H9 (cell line): ENCODE measurements around the gene ZNF362. TPM values are rescaled to one million over a fixed set of nuclear protein-coding genes. Genes with fewer than 3 reads are reported as not detected.

Experiments used
- DNase-seq: peaks from one replicate; pipeline ENCODE4 v3.0.0-alpha.2; 2017
- H2AFZ ChIP-seq: one replicate; pipeline ENCODE4 v1.6.1; 2013; ENCODE audit warnings: mild to moderate bottlenecking, low read length, control low read depth, moderate library complexity
- H2AK5ac ChIP-seq: 2 replicates; pipeline ENCODE4 v1.6.1; 2013; ENCODE audit warnings: low read length, control low read depth, mixed read lengths; ENCODE audit not compliant: insufficient read length
- H2BK120ac ChIP-seq: one replicate; pipeline ENCODE4 v1.6.1; 2013; ENCODE audit warnings: low read depth, mild to moderate bottlenecking, low read length, control low read depth, inconsistent platforms; ENCODE audit not compliant: poor library complexity, severe bottlenecking
- H2BK12ac ChIP-seq: 2 replicates; pipeline ENCODE4 v1.6.1; 2013; ENCODE audit warnings: low read length, control low read depth, mixed read lengths, low read depth; ENCODE audit not compliant: insufficient read length
- H2BK15ac ChIP-seq: 2 replicates; pipeline ENCODE4 v1.6.1; 2013; ENCODE audit warnings: low read depth, low read length, control low read depth
- H2BK20ac ChIP-seq: one replicate; pipeline ENCODE4 v1.6.1; 2013; ENCODE audit warnings: low read depth, mild to moderate bottlenecking, low read length, control low read depth, inconsistent platforms; ENCODE audit not compliant: poor library complexity, severe bottlenecking
- H2BK5ac ChIP-seq: 2 replicates; pipeline ENCODE4 v1.6.1; 2013; ENCODE audit warnings: low read length, control low read depth, mixed read lengths; ENCODE audit not compliant: insufficient read length
- H3K14ac ChIP-seq: 2 replicates; pipeline ENCODE4 v1.6.1; 2013; ENCODE audit warnings: low read length, control low read depth; ENCODE audit not compliant: insufficient read depth
- H3K18ac ChIP-seq: 2 replicates; pipeline ENCODE4 v1.6.1; 2013; ENCODE audit warnings: low read depth, mild to moderate bottlenecking, mixed read lengths, low read length, control low read depth; ENCODE audit not compliant: insufficient read length
- H3K23ac ChIP-seq: 2 replicates; pipeline ENCODE4 v1.6.1; 2013; ENCODE audit warnings: low read length, control low read depth, mixed read lengths, low read depth; ENCODE audit not compliant: insufficient read length
- H3K23me2 ChIP-seq: 2 replicates; pipeline ENCODE4 v1.6.1; 2013; ENCODE audit warnings: low read depth, mild to moderate bottlenecking, mixed read lengths, low read length, control low read depth; ENCODE audit not compliant: insufficient read length, poor library complexity, severe bottlenecking
- H3K27ac ChIP-seq: 2 replicates; pipeline ENCODE4 v1.5.1; 2013; ENCODE audit warnings: low read length, control low read depth, mixed read lengths, low read depth; ENCODE audit not compliant: insufficient read length
- H3K27me3 ChIP-seq: 2 replicates; pipeline ENCODE4 v1.6.1; 2013; ENCODE audit warnings: low read length, control low read depth, inconsistent platforms; ENCODE audit not compliant: insufficient read depth
- H3K4ac ChIP-seq: 2 replicates; pipeline ENCODE4 v1.6.1; 2013; ENCODE audit warnings: low read depth, mild to moderate bottlenecking, control low read depth, inconsistent platforms, low read length, moderate library complexity
- H3K4me1 ChIP-seq: 2 replicates; pipeline ENCODE4 v1.6.1; 2013; ENCODE audit warnings: low read length, control low read depth, inconsistent platforms; ENCODE audit not compliant: insufficient read depth
- H3K4me2 ChIP-seq: 2 replicates; pipeline ENCODE4 v1.6.1; 2013; ENCODE audit warnings: low read length, control low read depth, mixed read lengths; ENCODE audit not compliant: insufficient read length, insufficient read depth
- H3K56ac ChIP-seq: 2 replicates; pipeline ENCODE4 v1.6.1; 2013; ENCODE audit warnings: low read depth, mild to moderate bottlenecking, mixed read lengths, low read length, control low read depth; ENCODE audit not compliant: insufficient read length
- H3K79me1 ChIP-seq: 2 replicates; pipeline ENCODE4 v1.6.1; 2013; ENCODE audit warnings: low read depth, mild to moderate bottlenecking, moderate library complexity, low read length, control low read depth, inconsistent platforms; ENCODE audit not compliant: insufficient read depth, poor library complexity, severe bottlenecking
- H3K79me2 ChIP-seq: 2 replicates; pipeline ENCODE4 v1.6.1; 2013; ENCODE audit warnings: low read length, control low read depth, inconsistent platforms; ENCODE audit not compliant: insufficient read depth
- H3K9ac ChIP-seq: 2 replicates; pipeline ENCODE4 v1.6.1; 2013; ENCODE audit warnings: low read length, control low read depth, mixed read lengths; ENCODE audit not compliant: insufficient read length; ENCODE audit errors: extremely low read depth
- H3K9me3 ChIP-seq: one replicate; pipeline ENCODE4 v1.6.1; 2013; ENCODE audit warnings: low read depth, low read length, inconsistent platforms; ENCODE audit not compliant: control insufficient read depth
- H3T11ph ChIP-seq: one replicate; pipeline ENCODE4 v1.6.1; 2013; ENCODE audit warnings: mild to moderate bottlenecking, low read length, control low read depth, inconsistent platforms
- H4K20me1 ChIP-seq: one replicate; pipeline ENCODE4 v1.6.1; 2013; ENCODE audit not compliant: control insufficient read depth, insufficient read length, insufficient read depth
- H4K5ac ChIP-seq: 2 replicates; pipeline ENCODE4 v1.6.1; 2013; ENCODE audit warnings: low read depth, mild to moderate bottlenecking, mixed read lengths, low read length, control low read depth; ENCODE audit not compliant: insufficient read length
- H4K8ac ChIP-seq: replicated peaks from 2 replicates; pipeline ENCODE4 v1.6.1; 2013; ENCODE audit warnings: low read length, control low read depth, mixed read lengths, low read depth; ENCODE audit not compliant: insufficient read length
- H4K91ac ChIP-seq: 2 replicates; pipeline ENCODE4 v1.6.1; 2013; ENCODE audit warnings: low read depth, mild to moderate bottlenecking, moderate library complexity, mixed read lengths, low read length, control low read depth; ENCODE audit not compliant: insufficient read length
- H3K27ac Mint-ChIP-seq, 3 experiments: 2 replicates in 2 of 3; 3 replicates in 1 of 3; pipeline ENCODE4 v1.8.0; 2020 to 2021; ENCODE audit warnings: mixed read lengths in 3 of 3, mild to moderate bottlenecking in 1 of 3, moderate library complexity in 1 of 3
- H3K27me3 Mint-ChIP-seq: 2 replicates; pipeline ENCODE4 v1.8.0; 2021; ENCODE audit warnings: low read depth, mild to moderate bottlenecking, moderate library complexity, mixed read lengths
- H3K36me3 Mint-ChIP-seq, 3 experiments: 2 replicates in 2 of 3; 3 replicates in 1 of 3; pipeline ENCODE4 v1.8.0; 2020 to 2021; ENCODE audit warnings: low read depth in 3 of 3, mixed read lengths in 3 of 3; ENCODE audit not compliant: insufficient read depth in 1 of 3
- H3K4me1 Mint-ChIP-seq, 2 experiments: 2 replicates each; pipeline ENCODE4 v1.8.0; 2020; ENCODE audit warnings: mixed read lengths in 2 of 2
- H3K4me3 Mint-ChIP-seq, 2 experiments: 2 replicates in 1 of 2; 3 replicates in 1 of 2; pipeline ENCODE4 v1.8.0; 2020 to 2021; ENCODE audit warnings: mild to moderate bottlenecking in 2 of 2, mixed read lengths in 2 of 2, moderate library complexity in 1 of 2
- H3K9me3 Mint-ChIP-seq, 2 experiments: 2 replicates in 1 of 2; 3 replicates in 1 of 2; pipeline ENCODE4 v1.8.0; 2020; ENCODE audit warnings: mild to moderate bottlenecking in 2 of 2, mixed read lengths in 2 of 2, moderate library complexity in 1 of 2
- WGBS: extraction: QIAGEN DNeasy Blood & Tissue Kit; methylation state at CpG from one replicate; pipeline ENCODE4 v1.1.7; 2013; ENCODE audit warnings: missing lambda C conversion rate, low lambda C conversion rate, mixed read lengths; ENCODE audit not compliant: insufficient read length; ENCODE audit errors: extremely low coverage; 5-methylcytosine and 5-hydroxymethylcytosine counted together
- total RNA-seq: library from RNA; stranded (reverse); gene quantifications from 2 replicates; pipeline ENCODE4 v1.2.1, GENCODE V29; 2021
- TF ChIP-seq, protein P1 (sequence below): fragments of 200-600 bp; sonication (generic); conservative IDR thresholded peaks from 3 replicates; pipeline ENCODE4 v1.8.0; 2021; ENCODE audit warnings: antibody characterized with exemption, mild to moderate bottlenecking

The ZNF362 gene
- total RNA-seq, 1 experiment from 2014 or later: 18.7 TPM

DNA sequence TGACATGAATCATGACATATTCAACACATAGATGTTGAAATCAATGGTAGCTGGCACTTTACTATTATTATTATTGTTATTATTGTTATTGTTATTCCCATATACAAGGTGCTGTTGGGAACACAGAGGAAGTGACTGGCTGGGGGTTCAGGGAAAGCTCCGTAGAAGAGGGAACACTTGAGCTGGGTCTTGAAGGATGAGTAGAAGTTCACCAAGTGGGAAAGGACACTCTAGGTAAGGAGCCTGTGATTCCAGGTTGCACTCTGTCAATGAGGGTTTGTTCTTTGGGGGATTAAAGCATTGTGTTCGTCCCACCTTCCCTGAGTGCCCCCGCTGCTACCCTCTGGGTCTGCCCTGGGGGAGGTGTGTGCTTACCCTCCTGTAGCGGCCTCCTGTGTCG is 14.1 kb downstream of the ZNF362 start:
- no peak overlapping the region for H3K9ac ChIP-seq
- H2BK15ac ChIP-seq: no peak overlapping the region
- TF ChIP-seq, protein P1, sequence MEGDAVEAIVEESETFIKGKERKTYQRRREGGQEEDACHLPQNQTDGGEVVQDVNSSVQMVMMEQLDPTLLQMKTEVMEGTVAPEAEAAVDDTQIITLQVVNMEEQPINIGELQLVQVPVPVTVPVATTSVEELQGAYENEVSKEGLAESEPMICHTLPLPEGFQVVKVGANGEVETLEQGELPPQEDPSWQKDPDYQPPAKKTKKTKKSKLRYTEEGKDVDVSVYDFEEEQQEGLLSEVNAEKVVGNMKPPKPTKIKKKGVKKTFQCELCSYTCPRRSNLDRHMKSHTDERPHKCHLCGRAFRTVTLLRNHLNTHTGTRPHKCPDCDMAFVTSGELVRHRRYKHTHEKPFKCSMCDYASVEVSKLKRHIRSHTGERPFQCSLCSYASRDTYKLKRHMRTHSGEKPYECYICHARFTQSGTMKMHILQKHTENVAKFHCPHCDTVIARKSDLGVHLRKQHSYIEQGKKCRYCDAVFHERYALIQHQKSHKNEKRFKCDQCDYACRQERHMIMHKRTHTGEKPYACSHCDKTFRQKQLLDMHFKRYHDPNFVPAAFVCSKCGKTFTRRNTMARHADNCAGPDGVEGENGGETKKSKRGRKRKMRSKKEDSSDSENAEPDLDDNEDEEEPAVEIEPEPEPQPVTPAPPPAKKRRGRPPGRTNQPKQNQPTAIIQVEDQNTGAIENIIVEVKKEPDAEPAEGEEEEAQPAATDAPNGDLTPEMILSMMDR: no peak
- no peak overlapping the region for H2BK5ac ChIP-seq
- H3K4me1 ChIP-seq: peaks cover 4% of the 10 kb centered on the region; the same call in 1 of the 2 replicates
- no peak overlapping the region for H2BK120ac ChIP-seq
- no peak overlapping the region for H3K27ac ChIP-seq
- no peak overlapping the region for H3K4me2 ChIP-seq
- H3K23ac ChIP-seq: no peak overlapping the region
- H3K4me3 Mint-ChIP-seq: peak overlapping the region in 1 of 2 experiments; percentile 14; a peak in 1 of 5 replicates
- H4K20me1 ChIP-seq: no peaks in the 10 kb centered on the region
- H4K5ac ChIP-seq: no peak overlapping the region
- no peaks in the 10 kb centered on the region for H3K27me3 Mint-ChIP-seq
- H3K27ac Mint-ChIP-seq: peak overlapping the region in 1 of 3 experiments; percentile 44; a peak in 1 of 7 replicates
- DNase-seq: no peak
- H3K79me2 ChIP-seq: no peaks in the 10 kb centered on the region; the same call in 1 of the 2 replicates
- no peaks in the 10 kb centered on the region for H3K9me3 Mint-ChIP-seq
- H3K4me1 Mint-ChIP-seq: peaks cover 30 to 34% of the 10 kb centered on the region in 2 experiments
- no peak overlapping the region for H3K56ac ChIP-seq
- no peak overlapping the region for H2AK5ac ChIP-seq
- H2BK12ac ChIP-seq: no peak overlapping the region
- H3K36me3 Mint-ChIP-seq: peaks cover 3 to 18% (median 3%) of the 10 kb centered on the region in 3 experiments
- H2BK20ac ChIP-seq: no peak overlapping the region
- no peak overlapping the region for H2AFZ ChIP-seq
- H3K9me3 ChIP-seq: no peaks in the 10 kb centered on the region
- no CpG with 5 or more reads among the region's 5 CpGs for WGBS
- H3T11ph ChIP-seq: no peak overlapping the region
- no peaks in the 10 kb centered on the region for H3K79me1 ChIP-seq
- H3K27me3 ChIP-seq: no peaks in the 10 kb centered on the region
- H3K18ac ChIP-seq: no peak overlapping the region
- H3K4ac ChIP-seq: no peak overlapping the region
- no peaks in the 10 kb centered on the region for H3K23me2 ChIP-seq
- H3K14ac ChIP-seq: no peak overlapping the region; the same call in 1 of the 2 replicates
- H4K91ac ChIP-seq: no peak overlapping the region
- H4K8ac ChIP-seq: no peak overlapping the region
